Stimulated activated CD8-positive, alpha-beta memory T cell treated with anti-CD3 and anti-CD28 coated beads, Interleukin-4, amount 100 ng/mL, for 48 hours (primary cell): ENCODE results near the gene GRIA3.

Experiments
- DNase-seq: peaks from one replicate; pipeline ENCODE4 v3.0.0-alpha.2; 2020

Gene GRIA3

DNA sequence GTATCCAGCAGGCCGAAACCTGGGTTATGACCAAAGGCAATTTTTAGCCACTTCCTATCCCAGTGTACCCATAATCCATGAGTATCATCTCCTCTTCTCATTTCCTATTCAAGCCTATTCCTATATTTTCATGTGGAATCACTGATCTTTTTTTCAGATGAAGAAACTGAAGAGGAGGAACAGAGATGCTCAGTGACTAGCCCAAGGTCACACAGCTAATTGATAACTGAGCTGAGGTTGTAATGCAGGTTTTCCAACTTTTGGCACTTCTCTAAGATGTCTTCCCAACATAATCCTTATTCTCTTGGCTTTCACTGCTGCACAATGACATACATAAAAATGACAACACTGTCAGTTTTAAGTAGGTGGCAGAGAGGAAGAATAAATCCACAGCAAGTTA lies 15.3 kb downstream of the GRIA3 start:
- DNase-seq: no peak

DNA sequence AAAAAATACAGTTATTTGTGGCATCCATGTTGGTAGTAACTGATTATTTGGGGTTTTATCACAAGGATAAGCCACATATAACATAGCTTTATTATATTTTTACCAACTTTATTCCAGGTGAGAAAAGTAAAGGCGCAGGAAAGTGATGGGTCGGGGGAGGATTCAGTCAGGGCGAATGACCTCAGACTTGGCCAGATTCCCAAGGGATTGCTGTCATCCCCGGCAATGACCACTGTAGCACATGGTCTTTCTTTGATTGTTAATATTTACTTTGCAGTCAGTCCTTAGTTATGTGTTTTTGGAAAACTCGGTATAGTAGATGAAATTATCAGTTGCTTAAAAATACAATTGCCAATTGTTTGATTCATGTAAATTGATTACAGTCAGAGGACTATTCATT lies 17.6 kb downstream of the GRIA3 start:
- no peak for DNase-seq

DNA sequence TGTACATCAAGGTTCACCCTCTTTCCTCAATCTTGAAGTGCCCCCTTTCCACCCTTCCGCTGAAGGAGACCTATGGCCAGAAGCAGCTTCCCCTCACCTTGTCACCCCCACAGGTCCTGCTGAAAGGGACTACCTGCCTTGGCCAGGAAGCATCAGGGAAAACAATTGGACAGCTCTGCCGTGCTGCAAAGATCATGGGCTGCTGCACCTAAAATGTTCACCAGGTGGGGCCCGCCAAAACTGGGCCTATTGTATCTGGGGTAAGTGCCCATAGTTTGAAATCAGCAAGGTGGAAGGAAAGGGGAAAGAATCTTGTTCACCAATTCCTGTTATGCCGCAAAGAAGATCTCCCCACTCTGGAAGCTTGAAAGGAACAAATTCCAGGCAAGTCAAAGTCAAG lies 18.4 kb downstream of the GRIA3 start:
- DNase-seq: no peak

DNA sequence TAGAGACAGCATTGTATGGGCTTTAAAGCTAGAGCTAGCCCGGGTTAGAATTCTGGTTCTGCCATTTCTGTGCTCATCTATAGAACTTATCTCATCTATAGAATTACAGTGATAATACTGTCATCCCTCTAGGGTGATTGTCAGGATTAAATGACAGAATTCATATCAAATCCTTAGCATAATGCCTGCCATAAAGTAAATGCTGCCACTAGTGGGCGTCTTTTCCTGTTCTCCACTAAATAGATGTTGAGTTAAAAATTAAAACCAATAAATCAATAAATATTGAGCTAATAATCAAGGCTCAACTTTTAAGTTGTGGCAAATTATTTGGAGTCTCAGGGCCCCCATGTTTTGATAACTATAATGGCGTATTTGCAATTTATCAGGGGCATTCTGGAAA lies 19.7 kb downstream of the GRIA3 start:
- no peak for DNase-seq

DNA sequence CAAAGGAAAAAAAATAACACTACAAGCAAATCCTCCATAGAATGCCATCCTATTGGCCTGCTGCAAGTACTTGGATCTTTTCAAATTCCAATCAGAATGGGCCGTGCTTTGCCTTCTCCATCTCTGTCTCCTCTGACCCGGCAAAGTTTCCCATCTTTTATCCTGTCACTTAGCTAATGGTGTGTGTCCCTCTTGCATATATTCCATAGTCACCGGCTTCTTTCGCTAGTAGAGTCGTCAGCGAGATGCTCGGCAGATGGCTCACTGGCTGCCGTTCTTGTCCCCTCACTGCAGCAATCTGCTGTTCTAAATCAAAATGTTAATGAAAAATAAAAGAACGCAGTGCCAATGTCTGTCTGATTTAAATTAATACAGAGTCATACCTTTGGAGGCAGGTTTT lies 22.1 kb downstream of the GRIA3 start:
- no peak for DNase-seq

DNA sequence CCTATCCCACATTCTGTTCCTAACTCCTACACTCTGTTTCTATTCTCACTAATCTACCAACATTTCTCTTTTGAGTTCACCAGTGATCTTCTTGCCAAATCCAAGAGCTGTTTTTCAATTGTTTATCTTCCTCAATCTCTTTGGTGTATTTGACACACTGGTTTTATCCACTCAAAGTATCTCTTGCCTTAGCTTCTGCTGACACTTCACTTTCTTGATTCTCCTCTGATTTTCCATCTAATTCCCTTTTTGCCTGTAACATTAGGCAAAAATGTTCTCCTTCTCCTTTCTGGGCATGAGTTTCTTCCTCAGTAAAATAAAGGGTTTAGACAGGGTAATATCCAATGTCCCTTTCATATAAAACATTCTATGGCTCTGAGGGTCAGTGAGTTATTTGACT lies 26.2 kb downstream of the GRIA3 start:
- DNase-seq: no peak

DNA sequence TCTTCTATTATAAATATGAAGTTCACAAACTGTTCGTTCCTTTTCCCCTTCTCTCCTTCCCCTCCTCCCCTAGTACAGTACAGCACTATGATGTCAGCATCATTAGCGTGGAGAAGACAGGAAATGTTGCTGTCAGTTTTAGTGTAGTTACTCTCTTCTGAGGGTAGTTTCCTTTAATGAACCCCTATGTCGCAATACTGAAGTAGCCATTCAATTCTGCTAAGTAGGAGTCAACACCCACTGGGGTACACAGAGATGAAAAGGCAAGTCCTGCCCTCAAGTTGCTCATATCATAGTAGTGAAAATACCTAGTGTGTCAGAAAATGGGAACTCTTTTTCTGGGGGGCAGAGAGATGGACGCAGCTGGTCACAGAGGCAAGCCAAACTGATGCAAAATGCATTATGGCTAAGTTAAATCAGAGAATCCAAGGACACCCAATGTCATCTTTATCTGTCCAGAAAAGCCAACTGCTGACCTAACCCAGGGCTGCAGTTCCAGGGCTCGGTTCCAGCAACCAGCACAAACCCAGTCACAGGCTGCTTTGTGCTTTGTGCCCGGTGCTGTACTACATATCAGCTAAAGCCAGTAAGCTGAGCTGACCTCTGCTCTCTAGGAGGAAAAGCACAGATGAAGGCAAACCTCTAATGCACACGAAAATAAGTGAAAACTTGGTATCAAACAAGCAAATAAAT lies 31.5 kb downstream of the GRIA3 start:
- no peak for DNase-seq

DNA sequence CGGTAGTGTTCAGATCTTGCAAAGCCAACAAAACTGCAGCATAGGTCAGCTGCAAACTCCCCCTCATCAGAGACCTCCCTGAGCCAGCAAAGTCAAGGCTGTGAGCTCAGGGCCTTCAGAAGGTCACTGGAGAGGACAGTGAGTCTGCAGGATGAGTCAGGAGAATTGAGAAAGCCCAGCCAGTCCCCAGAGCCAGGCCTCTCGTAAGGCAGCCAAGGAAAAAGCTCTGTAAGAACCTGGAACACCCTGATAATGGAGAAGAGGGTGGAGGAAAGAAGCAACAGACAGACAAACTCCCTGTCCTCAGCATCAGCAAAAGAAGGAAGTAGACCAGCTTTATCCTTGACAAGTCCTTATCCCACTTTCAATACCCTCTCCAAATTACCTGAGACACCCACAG lies 33.0 kb downstream of the GRIA3 start:
- no peak for DNase-seq

DNA sequence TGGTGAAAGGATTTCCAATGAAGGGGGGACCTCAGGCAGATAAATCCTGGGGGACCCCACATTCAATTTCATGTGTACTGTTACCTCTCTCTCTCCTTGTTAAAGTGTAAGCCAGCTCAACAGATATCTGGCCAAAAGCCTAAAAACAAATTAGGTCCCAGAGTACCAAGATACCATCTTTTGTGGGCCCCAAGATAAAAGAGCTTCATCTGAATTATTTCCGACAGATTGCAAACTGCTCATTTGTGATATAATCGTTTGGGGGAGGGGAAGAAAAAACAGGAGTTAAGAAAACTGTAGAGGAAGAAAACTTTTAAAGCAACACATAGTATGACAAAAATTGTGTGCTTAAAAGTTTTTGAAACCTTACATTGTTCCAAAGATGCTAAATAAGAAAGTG lies 33.6 kb downstream of the GRIA3 start:
- DNase-seq: no peak

DNA sequence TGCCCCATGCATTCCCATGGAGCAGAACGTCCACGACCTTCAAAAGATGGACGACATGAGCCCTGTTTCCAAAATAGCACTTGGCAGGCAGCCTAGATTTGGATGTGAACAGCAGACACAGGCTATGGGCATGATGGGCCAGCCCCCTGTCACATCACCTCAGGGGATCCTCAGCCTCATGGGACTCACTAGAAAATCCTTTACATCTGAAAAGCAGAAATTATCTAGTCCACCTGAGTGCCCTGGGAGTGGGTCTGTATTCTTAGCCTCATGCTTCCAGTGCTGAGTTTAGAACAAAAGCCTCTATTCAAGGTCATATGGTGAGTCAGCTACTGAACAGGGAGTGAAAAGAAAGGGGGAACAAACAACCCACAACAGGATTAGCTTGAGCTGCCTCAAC lies 35.8 kb downstream of the GRIA3 start:
- no peak for DNase-seq

DNA sequence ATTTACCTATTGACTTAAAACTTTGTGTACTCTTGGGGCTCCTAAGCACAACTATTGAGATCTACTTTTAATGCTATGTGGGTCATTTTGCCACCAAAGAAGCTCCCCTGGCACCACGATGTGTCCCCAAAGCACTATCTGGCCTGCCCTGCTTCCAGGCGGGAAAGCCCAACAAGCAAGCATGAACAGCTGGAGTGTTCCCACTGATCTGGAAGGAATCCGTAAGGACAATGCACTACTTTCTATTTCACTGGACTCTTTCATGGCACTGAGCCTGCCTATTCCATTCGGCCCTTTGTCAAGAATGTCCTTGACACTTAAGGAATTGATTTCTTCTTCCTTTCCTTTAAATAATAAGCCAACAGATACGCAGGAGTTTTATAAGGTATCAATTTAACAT lies 38.8 kb downstream of the GRIA3 start:
- DNase-seq: no peak

DNA sequence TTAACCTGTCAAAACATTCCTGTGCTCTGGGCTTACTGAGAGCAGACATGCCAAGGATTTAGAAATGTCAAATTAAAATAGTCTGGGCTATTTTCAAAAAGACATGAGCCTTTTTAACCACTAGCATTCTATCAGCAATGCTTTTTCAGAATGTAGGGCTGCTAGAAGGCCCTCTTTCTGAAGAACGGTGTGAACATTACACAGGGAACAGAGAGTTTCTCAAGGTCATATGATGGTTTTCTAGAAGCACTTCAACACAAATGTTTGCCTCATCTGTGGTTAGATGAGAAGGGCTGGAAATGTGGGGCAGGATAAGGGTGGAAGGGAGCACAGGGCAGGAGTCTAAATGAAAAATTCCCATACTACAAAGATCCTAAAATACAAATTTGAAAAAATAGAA lies 39.3 kb downstream of the GRIA3 start:
- DNase-seq: no peak

DNA sequence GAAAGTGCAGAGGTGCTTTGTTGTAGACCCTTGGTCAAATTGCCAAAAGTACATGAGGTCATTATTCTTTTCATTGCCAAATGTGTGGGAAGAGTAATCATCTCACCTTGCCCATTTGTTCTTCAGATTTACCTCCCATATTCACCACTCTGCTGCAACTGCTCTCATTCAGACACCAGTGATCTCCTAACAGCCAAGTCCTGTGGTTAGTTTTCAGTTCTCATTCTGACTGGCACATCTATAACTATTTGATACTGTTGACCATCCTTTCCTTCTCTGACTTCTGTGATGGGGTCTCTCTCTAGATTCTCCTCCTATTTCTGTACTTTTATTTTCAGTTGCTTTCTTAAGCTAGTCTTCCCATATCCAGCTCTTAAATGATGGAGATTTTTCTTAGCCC lies 39.8 kb downstream of the GRIA3 start:
- DNase-seq: no peak

DNA sequence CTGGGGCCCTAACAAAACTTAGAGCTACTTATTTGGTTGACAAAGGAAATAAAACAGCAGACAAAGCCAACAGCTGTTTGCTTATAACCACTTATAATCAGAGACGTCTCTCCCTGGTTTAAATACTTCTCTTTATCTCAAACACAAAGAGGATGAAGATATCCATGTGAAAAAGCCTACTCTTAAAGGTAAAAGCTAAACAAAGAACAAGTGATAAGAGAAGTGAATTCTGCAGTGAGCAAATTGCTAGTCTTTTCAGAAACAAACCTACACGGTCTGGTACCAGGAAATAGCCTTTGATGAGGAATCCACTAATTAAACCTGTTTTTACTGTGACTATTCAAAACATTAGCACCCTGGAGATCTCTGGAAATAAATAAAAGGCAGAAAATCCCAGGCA lies 46.7 kb downstream of the GRIA3 start:
- DNase-seq: no peak

DNA sequence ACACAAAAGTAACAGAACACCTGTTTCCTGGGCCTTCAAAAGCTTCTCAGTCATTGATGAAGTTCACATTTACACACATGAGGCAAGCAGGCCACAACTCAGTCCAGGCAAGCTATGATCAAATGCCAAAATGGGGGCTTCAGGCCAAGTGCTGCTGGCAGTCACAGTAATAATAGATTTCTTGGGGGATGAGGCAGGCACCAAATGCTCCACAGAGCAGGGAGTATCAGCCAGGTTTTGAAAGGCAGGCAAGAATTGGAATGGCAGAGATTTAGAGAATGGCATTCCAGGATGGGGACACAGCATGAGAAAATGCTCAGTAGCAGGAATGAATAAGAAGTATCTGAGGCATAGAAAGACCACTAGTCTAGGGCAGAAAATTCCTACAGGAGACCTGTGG lies 52.8 kb downstream of the GRIA3 start:
- DNase-seq: no peak

DNA sequence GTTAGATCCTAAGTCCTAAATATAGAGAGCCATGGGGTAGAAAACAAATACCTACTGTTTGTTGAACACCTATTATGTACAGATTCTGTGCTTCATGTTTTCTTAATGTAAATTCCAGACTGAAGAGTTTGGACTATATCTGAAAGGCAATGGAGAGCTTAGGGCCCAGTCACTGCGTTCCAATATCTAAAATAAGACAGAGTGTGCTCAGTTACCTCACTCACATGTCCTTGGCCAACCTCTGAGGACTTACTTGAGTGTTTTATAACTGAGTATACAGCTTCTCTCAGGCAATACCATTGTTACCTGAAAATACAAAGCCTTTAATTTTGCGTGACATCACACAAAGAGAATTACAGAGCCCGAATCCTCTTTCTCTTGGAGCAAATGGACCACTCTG lies 53.2 kb downstream of the GRIA3 start:
- DNase-seq: no peak

DNA sequence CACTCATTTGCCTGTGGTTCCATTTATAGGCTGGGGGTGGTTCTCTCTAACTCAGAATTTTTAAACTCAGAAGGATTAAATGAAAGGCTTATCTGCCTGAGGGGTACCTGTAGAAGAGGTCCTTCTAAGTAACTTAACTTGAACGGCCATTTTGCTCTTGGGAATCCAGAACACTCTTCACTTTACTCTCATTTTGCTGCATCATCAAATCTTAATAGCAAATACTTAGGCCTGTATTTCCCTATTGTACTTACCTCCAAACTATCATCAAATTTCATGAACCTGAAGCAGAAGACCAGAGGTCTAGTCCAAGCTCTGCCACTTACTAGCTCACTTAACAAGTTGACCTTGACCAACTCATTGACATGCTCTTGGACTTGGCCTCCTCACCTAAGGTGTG lies 70.4 kb downstream of the GRIA3 start:
- no peak for DNase-seq

DNA sequence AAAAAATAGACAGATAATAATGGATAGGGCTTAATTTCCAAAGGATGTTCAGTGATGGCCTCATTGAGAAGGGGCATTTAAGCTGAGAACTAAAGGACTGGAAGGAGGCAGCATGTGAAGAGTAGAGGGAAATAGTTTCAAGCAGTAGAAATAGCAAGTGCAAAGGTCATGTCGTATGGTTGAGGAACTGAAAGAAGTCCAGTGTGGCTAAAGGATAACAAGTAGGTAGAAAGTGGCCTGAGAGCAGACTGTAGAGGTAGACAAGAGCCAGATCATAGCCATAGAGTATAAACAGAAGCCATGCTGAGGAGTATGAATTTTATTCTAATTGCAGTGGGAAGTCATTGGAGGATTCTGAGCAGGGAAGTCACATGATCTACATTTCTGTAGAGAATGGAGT lies 72.3 kb downstream of the GRIA3 start:
- no peak for DNase-seq

DNA sequence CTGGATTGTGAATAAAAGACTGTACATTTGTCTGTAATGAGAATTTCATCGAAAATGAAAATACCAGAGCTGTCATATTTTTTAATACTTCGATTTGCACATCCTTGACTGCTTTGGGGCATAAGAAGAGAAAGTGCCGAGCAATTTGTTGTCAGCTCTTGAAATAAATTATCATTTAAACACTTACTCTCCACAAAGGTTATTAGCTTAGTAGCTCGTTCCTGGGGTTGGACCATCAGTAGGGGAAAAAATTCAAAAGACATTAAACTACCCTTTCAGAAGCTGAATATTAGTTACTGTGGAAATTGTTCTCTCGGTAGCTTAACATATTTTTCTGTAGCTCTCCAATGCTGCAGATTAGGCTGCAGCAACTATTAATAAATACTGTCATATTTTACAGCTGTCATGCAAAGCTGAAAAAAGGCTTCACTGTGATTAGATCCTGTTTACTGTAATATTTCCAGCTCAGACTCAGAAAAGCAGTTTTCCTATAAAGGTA lies 76.9 kb downstream of the GRIA3 start:
- DNase-seq: no peak

DNA sequence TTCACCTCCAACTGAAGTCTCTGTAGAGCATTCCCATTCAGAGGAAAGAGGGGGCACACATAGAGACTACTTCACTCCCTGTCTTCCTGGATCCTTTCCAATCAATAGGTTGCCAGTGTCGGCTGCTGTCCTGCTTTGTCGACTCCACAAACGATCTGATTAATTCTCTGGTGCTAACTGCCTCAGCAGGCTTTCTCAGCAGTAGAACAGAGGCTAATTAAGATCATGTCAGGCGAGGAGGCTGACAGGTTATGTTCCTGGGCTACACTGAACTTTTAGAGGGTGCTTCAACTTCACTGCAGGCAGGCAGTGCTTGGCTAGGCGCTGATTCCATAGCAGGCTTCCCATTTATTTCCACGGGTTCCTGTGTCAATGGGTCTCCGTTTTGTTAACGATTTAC lies 79.2 kb downstream of the GRIA3 start:
- no peak for DNase-seq

DNA sequence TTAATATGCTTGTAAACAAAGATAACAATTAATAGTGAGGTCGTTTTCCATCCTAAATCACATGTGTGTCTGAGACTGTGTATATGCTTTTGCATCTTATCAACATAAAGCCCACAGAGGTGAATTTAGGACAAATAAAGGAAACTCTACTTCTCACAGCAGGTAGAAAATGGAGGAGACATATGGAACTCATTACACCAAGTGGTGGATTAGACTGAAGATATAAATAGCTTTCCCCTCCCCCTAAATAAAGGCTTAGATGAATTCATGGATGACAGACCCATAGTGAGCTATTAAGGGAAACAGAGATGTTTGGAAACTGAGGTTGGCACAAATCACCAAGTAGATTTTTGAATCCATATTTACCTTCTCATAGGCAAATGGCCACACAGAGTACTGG lies 79.7 kb downstream of the GRIA3 start:
- DNase-seq: no peak

DNA sequence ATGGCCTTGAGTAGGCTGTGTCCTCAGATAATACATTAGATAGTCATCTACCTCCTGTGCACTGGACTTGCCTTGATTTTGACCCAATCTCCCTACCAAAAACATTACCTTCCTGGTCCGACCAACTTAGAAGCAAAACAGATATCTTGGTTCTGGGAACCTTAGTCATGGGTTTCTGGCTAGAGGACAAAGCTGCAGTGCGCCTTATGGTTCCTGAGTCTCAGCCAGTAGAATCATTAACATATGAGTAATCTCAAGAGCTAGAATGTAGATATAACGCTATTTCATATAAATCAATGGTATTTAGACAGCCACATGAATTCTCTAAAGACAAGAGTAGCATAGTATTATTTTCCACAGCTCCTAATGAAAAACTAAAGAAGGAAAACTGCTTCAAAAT lies 83.1 kb downstream of the GRIA3 start:
- DNase-seq: no peak

DNA sequence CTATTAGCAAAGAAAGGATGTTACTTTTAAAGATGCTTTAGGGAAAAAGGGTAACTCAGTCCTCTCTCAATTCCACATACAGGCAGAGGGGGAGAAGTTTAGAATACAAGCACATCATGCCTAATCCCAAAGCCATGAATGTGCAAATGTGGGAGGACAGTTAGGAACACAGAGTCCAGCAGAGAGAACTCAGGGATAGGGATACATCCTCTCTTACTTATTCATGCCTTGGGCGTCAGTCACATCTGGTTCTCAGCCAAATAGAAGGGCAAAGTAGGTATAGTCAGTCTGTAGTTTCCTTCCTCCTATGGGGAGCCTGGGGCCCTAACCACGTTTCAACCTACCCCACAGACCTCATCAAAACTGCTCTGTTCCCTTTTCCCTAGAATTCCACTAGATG lies 87.8 kb downstream of the GRIA3 start:
- no peak for DNase-seq

DNA sequence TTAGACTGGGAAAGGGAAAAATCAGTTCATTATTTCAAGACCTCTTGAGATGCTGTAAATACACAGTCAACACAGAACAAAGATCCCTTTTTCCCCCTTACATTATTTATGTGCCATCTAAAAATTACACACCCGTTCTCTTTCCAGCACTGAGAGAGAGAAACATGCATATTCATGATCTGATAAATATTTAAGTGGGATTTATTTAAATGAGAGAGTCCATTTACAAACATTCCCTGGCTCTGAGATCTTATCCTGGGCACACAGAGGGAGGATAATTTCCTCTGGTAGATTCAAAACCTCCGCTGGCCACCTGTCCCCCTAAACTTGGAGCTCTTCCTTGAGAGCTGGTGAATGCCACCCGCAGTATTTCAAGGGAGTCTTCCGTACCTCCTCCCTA lies 88.6 kb downstream of the GRIA3 start:
- no peak for DNase-seq

DNA sequence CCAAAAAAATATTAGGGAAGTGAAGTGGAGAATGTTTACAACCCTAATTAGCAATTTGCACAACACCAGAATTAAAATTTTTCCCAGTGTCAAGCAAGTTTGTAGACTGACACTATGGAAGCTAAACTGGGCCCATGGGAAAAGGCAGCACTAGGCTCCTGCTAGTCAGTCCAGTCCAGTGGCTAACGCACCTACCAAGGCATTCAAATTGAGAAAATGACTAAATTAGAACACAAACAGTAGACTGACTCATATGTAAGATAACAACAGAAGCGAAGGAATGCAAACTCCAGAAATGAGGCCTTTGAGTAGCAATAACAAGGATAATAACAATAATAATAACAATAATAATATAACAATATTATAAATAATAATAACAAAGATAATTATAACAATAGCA lies 90.7 kb downstream of the GRIA3 start:
- DNase-seq: no peak

DNA sequence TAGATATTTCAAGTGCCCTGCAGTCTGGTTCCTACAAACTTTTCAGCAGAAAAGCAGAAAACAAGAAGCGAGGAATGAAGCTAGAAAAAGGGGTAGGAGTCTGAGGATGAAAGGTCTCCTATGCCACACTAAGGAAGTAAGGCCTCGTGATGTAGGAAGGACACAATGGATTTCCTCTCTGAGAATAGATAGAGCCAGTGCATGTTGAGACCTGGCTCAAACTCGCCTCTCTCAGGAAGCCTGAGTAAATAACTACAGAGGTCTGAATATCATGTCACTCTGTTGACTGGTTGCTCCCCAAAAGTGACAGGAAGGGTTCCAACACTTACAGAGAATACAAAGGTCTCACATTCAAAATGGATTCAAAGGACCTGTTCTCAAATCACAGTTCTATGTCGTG lies 93.3 kb downstream of the GRIA3 start:
- no peak for DNase-seq
